ENCODE measurements around the gene BHLHA15.

The BHLHA15 gene

DNA sequence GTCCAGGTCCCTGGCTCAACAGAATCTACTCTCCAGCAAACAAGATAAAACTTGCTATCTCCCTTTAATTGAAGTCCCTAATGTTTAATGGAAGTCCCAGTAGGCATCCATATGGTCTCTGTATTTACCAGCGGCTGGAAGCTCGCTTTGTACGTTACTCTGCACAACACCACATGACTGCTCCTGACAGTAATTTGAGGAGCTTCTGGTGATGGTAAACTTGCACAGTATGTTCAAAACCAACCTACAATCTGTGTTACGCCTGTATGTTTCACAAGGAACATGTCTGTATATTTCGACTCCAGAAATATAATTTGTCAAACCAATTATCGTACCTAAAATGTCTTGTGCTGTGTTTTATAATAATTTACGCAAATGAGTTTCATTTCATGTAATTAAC lies 45.2 kb downstream of the BHLHA15 start:
- 94% methylated on average over 3 of the region's 7 CpGs for WGBS (ENCODE audit: insufficient coverage)
- Histone ChIP-seq H3K36me3 (ENCODE audit: control insufficient read depth in 4 of 4, insufficient read depth in 4 of 4, low read length in 3 of 4) (peaks cover 4 to 15% (median 13%) of the 10 kb centered on the region in 4 experiments), H3K27me3 (replicated peaks in 2 of 5; ENCODE audit: control insufficient read depth in 4 of 5, insufficient read depth in 5 of 5, low read length in 4 of 5) (no peaks in the 10 kb centered on the region), H3K9me3 (ENCODE audit: control extremely low read depth in 1 of 5, control insufficient read depth in 4 of 5, insufficient read depth in 2 of 5, low read depth in 1 of 5, low read length in 4 of 5) (peaks cover 0 to 3% (median 0%) of the 10 kb centered on the region in 5 experiments), H3K27ac (ENCODE audit: insufficient read depth in 1 of 2, low read depth in 1 of 2, low read length in 2 of 2, poor library complexity in 1 of 2, severe bottlenecking in 2 of 2) (no peak overlapping the region), H3K4me1 (ENCODE audit: control extremely low read depth in 1 of 4, control insufficient read depth in 4 of 4, insufficient read depth in 4 of 4, low read length in 3 of 4) (peaks cover 2 to 19% (median 11%) of the 10 kb centered on the region in 4 experiments), H3K4me3 (ENCODE audit: control insufficient read depth in 1 of 7, extremely low read depth in 1 of 7, insufficient read depth in 4 of 7, low read depth in 2 of 7, low read length in 6 of 7) (no peak overlapping the region)
- ChIA-PET CTCF (interaction anchor here (1.2 kb wide), 1 partner anchor 14 kb away, joined by 3 read pairs; no protein-coding TSS in a partner anchor), POLR2A (no interaction called here)
- no peak for DNase-seq

DNA sequence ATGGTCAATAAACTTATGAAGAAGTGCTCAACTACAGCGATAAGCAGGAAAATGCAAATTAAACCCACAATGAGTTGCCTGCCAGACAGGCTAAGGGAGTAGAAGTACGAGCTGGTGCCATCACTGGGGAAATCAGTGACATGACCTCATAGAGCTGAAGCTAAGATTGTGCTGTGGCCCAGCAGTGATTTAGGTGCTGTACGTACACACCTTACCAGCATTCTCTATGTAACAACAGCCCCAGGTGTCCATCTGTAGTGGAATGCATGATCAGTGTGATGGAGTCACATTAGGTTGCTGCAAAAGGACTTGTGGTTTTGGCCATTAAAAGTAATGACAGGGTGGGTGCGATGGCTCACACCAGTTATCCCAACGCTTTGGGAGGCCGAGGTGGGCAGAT lies 46.5 kb downstream of the BHLHA15 start:
- DNase-seq: no peak
- H3K36me3 ChIP-seq (ENCODE audit: control insufficient read depth in 4 of 4, insufficient read depth in 4 of 4, low read length in 3 of 4): peaks cover 4 to 16% (median 14%) of the 10 kb centered on the region in 4 experiments
- no peak overlapping the region for H3K4me3 ChIP-seq (ENCODE audit: control insufficient read depth in 1 of 7, extremely low read depth in 1 of 7, insufficient read depth in 4 of 7, low read depth in 2 of 7, low read length in 6 of 7)
- no peak overlapping the region for H3K27ac ChIP-seq (ENCODE audit: insufficient read depth in 1 of 2, low read depth in 1 of 2, low read length in 2 of 2, poor library complexity in 1 of 2, severe bottlenecking in 2 of 2)
- H3K4me1 ChIP-seq (ENCODE audit: control extremely low read depth in 1 of 4, control insufficient read depth in 4 of 4, insufficient read depth in 4 of 4, low read length in 3 of 4): peaks cover 0 to 11% (median 4%) of the 10 kb centered on the region in 4 experiments
- ChIA-PET POLR2A (no interaction called here), CTCF (no interaction called here)
- H3K27me3 ChIP-seq (replicated peaks in 2 of 5; ENCODE audit: control insufficient read depth in 4 of 5, insufficient read depth in 5 of 5, low read length in 4 of 5): no peaks in the 10 kb centered on the region
- peaks cover 0 to 6% (median 0%) of the 10 kb centered on the region in 5 experiments for H3K9me3 ChIP-seq (ENCODE audit: control extremely low read depth in 1 of 5, control insufficient read depth in 4 of 5, insufficient read depth in 2 of 5, low read depth in 1 of 5, low read length in 4 of 5)
- WGBS (ENCODE audit: insufficient coverage): 95% methylated on average over 2 of the region's 6 CpGs

Data from common myeloid progenitor, CD34-positive (primary cell).